Neuronal stem cell (in vitro differentiated cells): Measurements from ENCODE around the gene MACROD2.

ENCODE experiments used
- DNase-seq: peaks from one replicate; pipeline ENCODE4 v3.0.0-alpha.2; 2013; ENCODE audit warnings: low spot score
- H2AFZ ChIP-seq: one replicate; pipeline ENCODE4 v1.6.1; 2013; ENCODE audit warnings: mild to moderate bottlenecking, low read length, inconsistent platforms
- H2AK5ac ChIP-seq: 2 replicates; pipeline ENCODE4 v1.6.1; 2013; ENCODE audit warnings: low read depth, mild to moderate bottlenecking, inconsistent platforms, low read length, moderate library complexity, mixed read lengths
- H2BK120ac ChIP-seq: 2 replicates; pipeline ENCODE4 v1.6.1; 2013; ENCODE audit warnings: low read depth, mild to moderate bottlenecking, inconsistent platforms, low read length, moderate library complexity, mixed read lengths
- H2BK12ac ChIP-seq: one replicate; pipeline ENCODE4 v1.6.1; 2013; ENCODE audit warnings: low read length, inconsistent platforms
- H2BK15ac ChIP-seq: 2 replicates; pipeline ENCODE4 v1.6.1; 2013; ENCODE audit warnings: mild to moderate bottlenecking, low read length, inconsistent platforms, mixed read lengths
- H2BK5ac ChIP-seq: one replicate; pipeline ENCODE4 v1.6.1; 2013; ENCODE audit warnings: inconsistent platforms, mild to moderate bottlenecking, low read length, moderate library complexity
- H3K14ac ChIP-seq: one replicate; pipeline ENCODE4 v1.6.1; 2013; ENCODE audit warnings: low read length, inconsistent platforms
- H3K18ac ChIP-seq: 2 replicates; pipeline ENCODE4 v1.6.1; 2013; ENCODE audit warnings: low read length, inconsistent platforms
- H3K23ac ChIP-seq: 2 replicates; pipeline ENCODE4 v1.6.1; 2013; ENCODE audit warnings: low read depth, mild to moderate bottlenecking, mixed read lengths, low read length, inconsistent platforms; ENCODE audit not compliant: poor library complexity
- H3K27ac ChIP-seq: replicated peaks from 3 replicates; pipeline ENCODE4 v1.5.1; 2013; ENCODE audit warnings: low read length, inconsistent platforms
- H3K27me3 ChIP-seq, 3 experiments: 2 replicates each; pipeline ENCODE4 v1.6.1; 2013; ENCODE audit warnings: low read length in 3 of 3, mild to moderate bottlenecking in 2 of 3, inconsistent platforms in 1 of 3, low read depth in 1 of 3, mixed read lengths in 1 of 3, moderate library complexity in 1 of 3; ENCODE audit not compliant: control insufficient read depth in 3 of 3, insufficient read depth in 3 of 3
- H3K36me3 ChIP-seq, 2 donors: replicated peaks in 1 of 2; 2 replicates each; pipeline ENCODE4 v1.6.1; 2013; ENCODE audit warnings: low read length in 2 of 2; ENCODE audit not compliant: control insufficient read depth in 2 of 2, insufficient read depth in 2 of 2
- H3K4ac ChIP-seq: 2 replicates; pipeline ENCODE4 v1.6.1; 2013; ENCODE audit warnings: inconsistent platforms, mild to moderate bottlenecking, low read length, moderate library complexity
- H3K4me1 ChIP-seq, 2 donors: 1 replicate in 1 of 2; 2 replicates in 1 of 2; pipeline ENCODE4 v1.6.1; 2013; ENCODE audit warnings: low read length in 2 of 2, low read depth in 1 of 2; ENCODE audit not compliant: control insufficient read depth in 2 of 2, insufficient read depth in 1 of 2
- H3K4me2 ChIP-seq: one replicate; pipeline ENCODE4 v1.6.1; 2013; ENCODE audit warnings: mild to moderate bottlenecking, low read length, inconsistent platforms; ENCODE audit not compliant: insufficient read depth, poor library complexity, severe bottlenecking
- H3K4me3 ChIP-seq, 2 donors: 2 replicates each; pipeline ENCODE4 v1.5.1; 2013; ENCODE audit warnings: low read length in 2 of 2, mild to moderate bottlenecking in 2 of 2, inconsistent platforms in 1 of 2, moderate library complexity in 1 of 2
- H3K79me1 ChIP-seq: one replicate; pipeline ENCODE4 v1.6.1; 2013; ENCODE audit warnings: low read depth, mild to moderate bottlenecking, inconsistent platforms, low read length, moderate library complexity
- H3K9ac ChIP-seq: one replicate; pipeline ENCODE4 v1.6.1; 2013; ENCODE audit warnings: mild to moderate bottlenecking, low read depth, low read length, inconsistent platforms; ENCODE audit not compliant: poor library complexity
- H3K9me3 ChIP-seq, 2 donors: replicated peaks in 1 of 2; 2 replicates each; pipeline versions ENCODE3 to v1.6.1; 2013; ENCODE audit warnings: low read length in 2 of 2, mild to moderate bottlenecking in 2 of 2, inconsistent platforms in 1 of 2, low read depth in 1 of 2, mixed read lengths in 1 of 2, moderate library complexity in 1 of 2; ENCODE audit not compliant: control insufficient read depth in 2 of 2, insufficient read depth in 1 of 2
- H4K8ac ChIP-seq: one replicate; pipeline ENCODE4 v1.6.1; 2013; ENCODE audit warnings: low read depth, mild to moderate bottlenecking, inconsistent platforms, low read length, moderate library complexity
- H4K91ac ChIP-seq: one replicate; pipeline ENCODE4 v1.6.1; 2013; ENCODE audit warnings: low read length, low read depth, mild to moderate bottlenecking, inconsistent platforms; ENCODE audit not compliant: poor library complexity
- WGBS, 2 donors: extraction: QIAGEN DNeasy Blood & Tissue Kit; methylation state at CpG; one replicate each; pipeline ENCODE4 v1.1.7; 2013; ENCODE audit warnings: missing lambda C conversion rate in 2 of 2, mixed read lengths in 1 of 2; ENCODE audit not compliant: insufficient read length in 2 of 2, insufficient replicate concordance in 1 of 2; ENCODE audit errors: extremely low coverage in 2 of 2; 5-methylcytosine and 5-hydroxymethylcytosine counted together

Gene MACROD2

GRCh38 chr20:14235355-14235754 lies 240.0 kb downstream of the MACROD2 start:
- no peak overlapping the region for H4K8ac ChIP-seq
- H4K91ac ChIP-seq, result no peak overlapping the region
- H3K14ac ChIP-seq, result no peak overlapping the region
- no peaks in the 10 kb centered on the region for H3K27me3 ChIP-seq
- H3K9ac ChIP-seq, result no peak overlapping the region
- H3K36me3 ChIP-seq, result no peaks in the 10 kb centered on the region
- no peak overlapping the region for H2BK15ac ChIP-seq
- no peak overlapping the region for H2BK5ac ChIP-seq
- no peak overlapping the region for H3K23ac ChIP-seq
- no peak overlapping the region for H2AK5ac ChIP-seq
- no peak overlapping the region for H2AFZ ChIP-seq
- no peak overlapping the region for H3K4me2 ChIP-seq
- H3K9me3 ChIP-seq, result no peaks in the 10 kb centered on the region
- no peak overlapping the region for H3K4me3 ChIP-seq
- H3K79me1 ChIP-seq, result no peaks in the 10 kb centered on the region
- H2BK120ac ChIP-seq, result no peak overlapping the region
- no peak overlapping the region for H3K27ac ChIP-seq
- DNase-seq, result no peak
- no peak overlapping the region for H3K4ac ChIP-seq
- no peak overlapping the region for H3K18ac ChIP-seq
- no peak overlapping the region for H2BK12ac ChIP-seq
- WGBS, 2 donors, result no CpG with 5 or more reads among the region's 2 CpGs
- H3K4me1 ChIP-seq, result no peaks in the 10 kb centered on the region

GRCh38 chr20:14245368-14245970 lies 250.2 kb downstream of the MACROD2 start:
- Histone ChIP-seq H4K91ac (no peak overlapping the region), H2BK5ac (no peak overlapping the region), H3K9ac (no peak overlapping the region), H3K9me3 (no peaks in the 10 kb centered on the region), H3K4ac (no peak overlapping the region), H2BK12ac (no peak overlapping the region), H2BK15ac (no peak overlapping the region), H2AFZ (no peak overlapping the region), H3K79me1 (no peaks in the 10 kb centered on the region), H3K4me2 (no peak overlapping the region), H2AK5ac (no peak overlapping the region), H3K14ac (no peak overlapping the region), H3K23ac (no peak overlapping the region), H3K18ac (no peak overlapping the region), H4K8ac (no peak overlapping the region), H2BK120ac (no peak overlapping the region), H3K4me1 (no peaks in the 10 kb centered on the region), H3K4me3 (no peak overlapping the region), H3K27me3 (no peaks in the 10 kb centered on the region), H3K27ac (no peak overlapping the region), H3K36me3 (no peaks in the 10 kb centered on the region)
- no peak for DNase-seq
- no CpG with 5 or more reads among the region's 1 CpG for WGBS, 2 donors

- WGBS, 2 donors, result no CpG with 5 or more reads among the region's 1 CpG
- Histone ChIP-seq H2BK15ac (no peak overlapping the region), H3K79me1 (no peaks in the 10 kb centered on the region), H3K27ac (no peak overlapping the region), H3K4me3 (no peak overlapping the region), H3K18ac (no peak overlapping the region), H3K4me1 (peaks cover 2 to 4% of the 10 kb centered on the region in 2 donors), H4K8ac (no peak overlapping the region), H4K91ac (no peak overlapping the region), H2BK12ac (no peak overlapping the region), H3K36me3 (no peaks in the 10 kb centered on the region), H2BK120ac (no peak overlapping the region), H3K9me3 (no peaks in the 10 kb centered on the region), H3K4ac (no peak overlapping the region), H2AFZ (no peak overlapping the region), H3K9ac (no peak overlapping the region), H3K23ac (no peak overlapping the region), H3K4me2 (no peak overlapping the region), H2BK5ac (no peak overlapping the region), H3K27me3 (no peaks in the 10 kb centered on the region), H2AK5ac (no peak overlapping the region), H3K14ac (no peak overlapping the region)
- DNase-seq, result no peak
These were observed 264.4 kb downstream of the MACROD2 start for GRCh38 chr20:14259689-14260088.

GRCh38 chr20:14260367-14260766 lies 265.1 kb downstream of the MACROD2 start:
- Histone ChIP-seq H3K79me1 (no peaks in the 10 kb centered on the region), H3K4me3 (no peak overlapping the region), H2AK5ac (no peak overlapping the region), H3K27ac (no peak overlapping the region), H3K4me1 (peaks cover 2 to 4% of the 10 kb centered on the region in 2 donors), H2BK5ac (no peak overlapping the region), H2AFZ (no peak overlapping the region), H2BK15ac (no peak overlapping the region), H3K23ac (no peak overlapping the region), H2BK12ac (no peak overlapping the region), H4K91ac (no peak overlapping the region), H3K14ac (no peak overlapping the region), H4K8ac (no peak overlapping the region), H3K18ac (no peak overlapping the region), H3K9me3 (no peaks in the 10 kb centered on the region), H3K9ac (no peak overlapping the region), H3K27me3 (no peaks in the 10 kb centered on the region), H3K4me2 (no peak overlapping the region), H2BK120ac (no peak overlapping the region), H3K36me3 (no peaks in the 10 kb centered on the region), H3K4ac (no peak overlapping the region)
- DNase-seq, result no peak
- WGBS, 2 donors, result no CpG with 5 or more reads among the region's 1 CpG
